GM12878 (cell line): ENCODE data around the gene REST. TPM values are rescaled to one million over a fixed set of nuclear protein-coding genes. Genes with fewer than 3 reads are reported as not detected.

Experiments
- BRCA1 ChIP-seq: IDR thresholded peaks from 2 replicates; pipeline ENCODE4 v1.6.1; 2011; ENCODE audit warnings: low read depth, low read length, improper control_type of control experiment
- CEBPB ChIP-seq, 2 experiments: fragments of 150-350 bp in 1 of 2; IDR thresholded peaks; 2 replicates each; pipeline ENCODE4 v1.6.1; 2012 to 2014; ENCODE audit warnings: low read depth in 2 of 2, low read length in 2 of 2, borderline replicate concordance in 1 of 2, inconsistent platforms in 1 of 2
- EED ChIP-seq: sonication (generic); IDR thresholded peaks from 2 replicates; pipeline ENCODE4 v1.6.1; 2016; ENCODE audit warnings: antibody characterized with exemption, low read depth
- ETV6 ChIP-seq, 2 experiments: fragments of 450-650 bp in 1 of 2; IDR thresholded peaks in 1 of 2; conservative IDR thresholded peaks in 1 of 2; 2 replicates each; pipeline ENCODE4 v1.6.1; 2014; ENCODE audit warnings: antibody characterized with exemption in 1 of 2, borderline replicate concordance in 1 of 2, low read depth in 1 of 2, mild to moderate bottlenecking in 1 of 2, moderate library complexity in 1 of 2
- FOS ChIP-seq: IDR thresholded peaks from 3 replicates; pipeline ENCODE4 v1.6.1; 2011; ENCODE audit warnings: borderline replicate concordance; ENCODE audit not compliant: insufficient read length; ENCODE audit errors: extremely low read depth
- JUND ChIP-seq: IDR thresholded peaks from 2 replicates; pipeline ENCODE4 v1.6.1; 2012; ENCODE audit warnings: low read depth, mild to moderate bottlenecking, low read length, improper control_type of control experiment, moderate library complexity
- KAT2A ChIP-seq: conservative IDR thresholded peaks from 2 replicates; pipeline ENCODE4 v1.6.1; 2011; ENCODE audit warnings: low read depth, low read length; ENCODE audit not compliant: control insufficient read depth
- LARP7 ChIP-seq: fragments of 450-650 bp; IDR thresholded peaks from 2 replicates; pipeline ENCODE4 v1.6.1; 2017; ENCODE audit warnings: mild to moderate bottlenecking
- MEF2B ChIP-seq: fragments of 450-650 bp; IDR thresholded peaks from 2 replicates; pipeline ENCODE4 v1.6.1; 2018; ENCODE audit warnings: mild to moderate bottlenecking, moderate library complexity; ENCODE audit not compliant: partially characterized antibody, poor library complexity, severe bottlenecking
- MTA3 ChIP-seq: IDR thresholded peaks from 2 replicates; pipeline ENCODE4 v1.6.1; 2012; ENCODE audit warnings: low read length, inconsistent platforms, borderline replicate concordance
- NBN ChIP-seq: fragments of 450-650 bp; IDR thresholded peaks from 2 replicates; pipeline ENCODE4 v1.6.1; 2016
- NRF1 ChIP-seq: conservative IDR thresholded peaks from 2 replicates; pipeline ENCODE4 v1.6.1; 2011; ENCODE audit warnings: mild to moderate bottlenecking, low read depth, low read length, improper control_type of control experiment
- RAD21 ChIP-seq: IDR thresholded peaks from 2 replicates; pipeline ENCODE4 v1.6.1; 2011; ENCODE audit warnings: mild to moderate bottlenecking, low read depth, low read length, moderate library complexity; ENCODE audit not compliant: insufficient read depth
- RCOR1 ChIP-seq: conservative IDR thresholded peaks from 2 replicates; pipeline ENCODE4 v1.6.1; 2012; ENCODE audit warnings: low read depth, low read length, improper control_type of control experiment
- SREBF1 ChIP-seq: IDR thresholded peaks from 2 replicates; pipeline ENCODE4 v1.6.1; 2012; ENCODE audit warnings: mild to moderate bottlenecking, low read length
- STAT1 ChIP-seq: fragments of 450-650 bp; conservative IDR thresholded peaks from 2 replicates; pipeline ENCODE4 v1.6.1; 2014; ENCODE audit warnings: antibody characterized with exemption, mild to moderate bottlenecking
- TCF12 ChIP-seq: IDR thresholded peaks from 2 replicates; pipeline ENCODE4 v1.6.1; 2011; ENCODE audit warnings: low read depth, mild to moderate bottlenecking, low read length
- TCF3 ChIP-seq: IDR thresholded peaks from 2 replicates; pipeline ENCODE4 v1.6.1; 2012; ENCODE audit warnings: low read depth, mild to moderate bottlenecking, low read length, borderline replicate concordance; ENCODE audit not compliant: insufficient read depth
- YY1 ChIP-seq: IDR thresholded peaks from 2 replicates; pipeline ENCODE4 v1.6.1; 2011; ENCODE audit warnings: low read depth, mild to moderate bottlenecking, low read length
- ZNF217 ChIP-seq: fragments of 450-650 bp; IDR thresholded peaks from 2 replicates; pipeline ENCODE4 v1.6.1; 2017; ENCODE audit warnings: antibody characterized with exemption, mild to moderate bottlenecking
- ZNF274 ChIP-seq: IDR thresholded peaks from one replicate; pipeline ENCODE4 v1.8.0; 2011; ENCODE audit not compliant: insufficient read length, insufficient read depth
- ZZZ3 ChIP-seq: IDR thresholded peaks from 2 replicates; pipeline ENCODE4 v1.6.1; 2011; ENCODE audit warnings: low read depth; ENCODE audit not compliant: control insufficient read depth, insufficient read length
- polyA plus RNA-seq, 11 experiments: library from polyadenylated mRNA; depleted of rRNA in 4 of 11; unstranded in 6 of 11; stranded (reverse) in 5 of 11; fragments of >200 nt; fragmentation: Nextera tagmentation in 4 of 11; fragmentation: Illumina TruSeq in 1 of 11; extraction: Ambion mirVana in 4 of 11; extraction: Trizol in 1 of 11; gene quantifications; 1 replicate in 1 of 11; 2 replicates in 10 of 11; pipeline versions ENCODE4 v1.2.1 to v1.2.3, GENCODE V29; 2011 to 2016; ENCODE audit warnings: inconsistent platforms in 2 of 11, missing spikeins in 2 of 11, low read depth in 1 of 11
- total RNA-seq, 4 experiments: library from RNA; depleted of rRNA in 3 of 4; stranded (reverse); fragments of >200 nt in 3 of 4; fragmentation: Illumina TruSeq in 1 of 4; extraction: Trizol in 1 of 4; gene quantifications; 2 replicates each; pipeline versions ENCODE4 v1.2.1 to v1.2.3, GENCODE V29; 2013 to 2021
- TF ChIP-seq, protein P1 (sequence below): IDR thresholded peaks from 2 replicates; pipeline ENCODE4 v1.6.1; 2012; ENCODE audit warnings: low read depth, low read length, improper control_type of control experiment
- TF ChIP-seq, protein P2 (sequence below): IDR thresholded peaks from 2 replicates; pipeline ENCODE4 v1.6.1; 2012; ENCODE audit warnings: low read depth, low read length, improper control_type of control experiment
- TF ChIP-seq, protein P3 (sequence below): fragments of 450-650 bp; IDR thresholded peaks from 2 replicates; pipeline ENCODE4 v1.6.1; 2016; ENCODE audit warnings: mild to moderate bottlenecking
- TF ChIP-seq, protein P4 (sequence below): fragments of 450-650 bp; IDR thresholded peaks from 2 replicates; pipeline ENCODE4 v1.6.1; 2017; ENCODE audit warnings: low read depth, mild to moderate bottlenecking, moderate library complexity
- TF ChIP-seq, protein P5 (sequence below): IDR thresholded peaks from 2 replicates; pipeline ENCODE4 v1.6.1; 2012; ENCODE audit warnings: low read depth, low read length, improper control_type of control experiment

The REST gene
- total and polyA plus RNA-seq, 10 of the 15 experiments (the other 5 are each of a cell fraction or from before 2014, with no cell fraction given) = 3.7 to 36.3 (median 20.4) TPM

DNA sequence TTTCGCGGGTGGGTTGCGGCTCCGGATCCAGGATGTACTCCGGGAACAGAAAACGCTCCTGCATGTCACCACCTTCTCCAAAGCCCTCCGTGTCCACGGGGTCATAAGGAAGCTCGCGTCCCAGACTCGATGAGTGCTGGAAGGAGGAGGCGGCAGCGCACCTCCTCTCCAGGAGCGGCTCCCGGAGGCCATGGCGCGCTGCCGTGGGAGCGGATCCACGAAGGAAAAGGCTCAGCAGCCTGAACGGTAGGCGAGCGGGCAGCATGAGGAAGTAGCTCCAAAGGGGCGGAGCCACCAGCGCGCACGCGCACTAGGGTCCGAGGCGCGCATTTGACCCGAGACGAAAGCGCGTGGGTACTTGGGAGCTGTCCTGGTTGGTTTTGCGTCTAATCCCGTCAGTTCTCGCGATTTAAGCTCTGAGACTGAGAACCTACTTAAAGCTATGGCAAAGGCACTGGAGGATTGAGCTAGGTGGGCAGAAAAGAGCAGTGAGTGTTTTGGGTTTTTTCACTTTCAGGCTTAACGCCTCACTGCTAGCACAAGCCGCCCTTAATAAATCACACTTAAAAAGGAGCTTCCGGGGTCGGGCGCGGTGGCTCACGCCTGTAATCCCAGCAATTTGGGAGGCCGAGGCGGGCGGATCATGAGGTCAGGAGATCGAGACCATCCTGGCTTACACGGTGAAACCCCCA, 69.8 kb downstream of the REST start, which contains the start of gene NOA1 (continued):
- TF ChIP-seq ZNF217 (no peak), TCF12 (no peak), ETV6 (conservative IDR thresholded peaks at IDR 0.05 in 1 of 2, IDR thresholded peaks at IDR 0.05 in 1 of 2; ENCODE audit: borderline replicate concordance in 1 of 2, low read depth in 1 of 2) (no peak), EED (peak; percentile 56), TCF3 (peak; percentile 57; the same call in 1 of the 2 replicates), RCOR1 (no peak), ZNF274 (no peak), BRCA1 (peak; percentile 80), JUND (no peak), RAD21 (no peak), FOS (no peak), NBN (0 out of 2 replicates have a peak, but pooled peaks have one; percentile 72), MEF2B (no peak), NRF1 (0 out of 2 replicates have a peak, but pooled peaks have one; percentile 31), KAT2A (no peak), CEBPB (IDR thresholded peaks at IDR 0.05; ENCODE audit: borderline replicate concordance in 1 of 2, low read depth in 2 of 2, low read length in 2 of 2) (no peak), LARP7 (0 out of 2 replicates have a peak, but pooled peaks have one; percentile 9), MTA3 (peak; percentile 19; the same call in 1 of the 2 replicates), SREBF1 (no peak), ZZZ3 (no peak), YY1 (no peak), STAT1 (no peak)
- TF ChIP-seq, protein P1, sequence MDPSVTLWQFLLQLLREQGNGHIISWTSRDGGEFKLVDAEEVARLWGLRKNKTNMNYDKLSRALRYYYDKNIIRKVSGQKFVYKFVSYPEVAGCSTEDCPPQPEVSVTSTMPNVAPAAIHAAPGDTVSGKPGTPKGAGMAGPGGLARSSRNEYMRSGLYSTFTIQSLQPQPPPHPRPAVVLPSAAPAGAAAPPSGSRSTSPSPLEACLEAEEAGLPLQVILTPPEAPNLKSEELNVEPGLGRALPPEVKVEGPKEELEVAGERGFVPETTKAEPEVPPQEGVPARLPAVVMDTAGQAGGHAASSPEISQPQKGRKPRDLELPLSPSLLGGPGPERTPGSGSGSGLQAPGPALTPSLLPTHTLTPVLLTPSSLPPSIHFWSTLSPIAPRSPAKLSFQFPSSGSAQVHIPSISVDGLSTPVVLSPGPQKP = no peak
- TF ChIP-seq, protein P2, sequence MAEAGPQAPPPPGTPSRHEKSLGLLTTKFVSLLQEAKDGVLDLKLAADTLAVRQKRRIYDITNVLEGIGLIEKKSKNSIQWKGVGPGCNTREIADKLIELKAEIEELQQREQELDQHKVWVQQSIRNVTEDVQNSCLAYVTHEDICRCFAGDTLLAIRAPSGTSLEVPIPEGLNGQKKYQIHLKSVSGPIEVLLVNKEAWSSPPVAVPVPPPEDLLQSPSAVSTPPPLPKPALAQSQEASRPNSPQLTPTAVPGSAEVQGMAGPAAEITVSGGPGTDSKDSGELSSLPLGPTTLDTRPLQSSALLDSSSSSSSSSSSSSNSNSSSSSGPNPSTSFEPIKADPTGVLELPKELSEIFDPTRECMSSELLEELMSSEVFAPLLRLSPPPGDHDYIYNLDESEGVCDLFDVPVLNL = no peak
- TF ChIP-seq, protein P3, sequence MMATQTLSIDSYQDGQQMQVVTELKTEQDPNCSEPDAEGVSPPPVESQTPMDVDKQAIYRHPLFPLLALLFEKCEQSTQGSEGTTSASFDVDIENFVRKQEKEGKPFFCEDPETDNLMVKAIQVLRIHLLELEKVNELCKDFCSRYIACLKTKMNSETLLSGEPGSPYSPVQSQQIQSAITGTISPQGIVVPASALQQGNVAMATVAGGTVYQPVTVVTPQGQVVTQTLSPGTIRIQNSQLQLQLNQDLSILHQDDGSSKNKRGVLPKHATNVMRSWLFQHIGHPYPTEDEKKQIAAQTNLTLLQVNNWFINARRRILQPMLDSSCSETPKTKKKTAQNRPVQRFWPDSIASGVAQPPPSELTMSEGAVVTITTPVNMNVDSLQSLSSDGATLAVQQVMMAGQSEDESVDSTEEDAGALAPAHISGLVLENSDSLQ = peak; percentile 41; the same call in 1 of the 2 replicates
- TF ChIP-seq, protein P4, sequence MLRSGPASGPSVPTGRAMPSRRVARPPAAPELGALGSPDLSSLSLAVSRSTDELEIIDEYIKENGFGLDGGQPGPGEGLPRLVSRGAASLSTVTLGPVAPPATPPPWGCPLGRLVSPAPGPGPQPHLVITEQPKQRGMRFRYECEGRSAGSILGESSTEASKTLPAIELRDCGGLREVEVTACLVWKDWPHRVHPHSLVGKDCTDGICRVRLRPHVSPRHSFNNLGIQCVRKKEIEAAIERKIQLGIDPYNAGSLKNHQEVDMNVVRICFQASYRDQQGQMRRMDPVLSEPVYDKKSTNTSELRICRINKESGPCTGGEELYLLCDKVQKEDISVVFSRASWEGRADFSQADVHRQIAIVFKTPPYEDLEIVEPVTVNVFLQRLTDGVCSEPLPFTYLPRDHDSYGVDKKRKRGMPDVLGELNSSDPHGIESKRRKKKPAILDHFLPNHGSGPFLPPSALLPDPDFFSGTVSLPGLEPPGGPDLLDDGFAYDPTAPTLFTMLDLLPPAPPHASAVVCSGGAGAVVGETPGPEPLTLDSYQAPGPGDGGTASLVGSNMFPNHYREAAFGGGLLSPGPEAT = peak; percentile 67
- TF ChIP-seq, protein P5, sequence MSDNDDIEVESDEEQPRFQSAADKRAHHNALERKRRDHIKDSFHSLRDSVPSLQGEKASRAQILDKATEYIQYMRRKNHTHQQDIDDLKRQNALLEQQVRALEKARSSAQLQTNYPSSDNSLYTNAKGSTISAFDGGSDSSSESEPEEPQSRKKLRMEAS = no peak
